ENCODE results near the gene IFITM1. TPM values are rescaled to one million over a fixed set of nuclear protein-coding genes. Genes with fewer than 3 reads are reported as not detected.
"Not testable (repeated sequence)": the region's sequence is repeated elsewhere in the genome, so short reads cannot be mapped to it uniquely, and the experiment has no call there.

The IFITM1 gene
- total and polyA plus RNA-seq, 2 experiments from 2014 or later, result 72.7 to 180 TPM

GRCh38 chr11:285021-285893, 28.6 kb upstream of the IFITM1 start:
- in situ Hi-C loops (cut with MboI), result no loop called here
- Histone ChIP-seq H4K20me1 (ENCODE audit: insufficient read depth) (no peaks in the 10 kb centered on the region), H3K4me1 (ENCODE audit: insufficient read depth) (no peaks in the 10 kb centered on the region), H3F3A (ENCODE audit: insufficient read depth) (no peaks in the 10 kb centered on the region), H2AFZ (no peak overlapping the region), H3K9ac (no peak overlapping the region), H3K79me2 (ENCODE audit: insufficient read depth) (no peaks in the 10 kb centered on the region), H3K9me2 (ENCODE audit: insufficient read depth) (no peaks in the 10 kb centered on the region), H3K27me3 (replicated peaks; ENCODE audit: insufficient read depth) (peaks cover 33% of the 10 kb centered on the region), H3K27ac (no peak overlapping the region), H3K9me3 (ENCODE audit: low read depth) (no peaks in the 10 kb centered on the region), H3K36me3 (ENCODE audit: low read depth) (no peaks in the 10 kb centered on the region), H3K4me2 (ENCODE audit: unreplicated experiment) (no peak overlapping the region), H3K4me3 (no peak overlapping the region)
- TF ChIP-seq EZH2phosphoT487 (IDR thresholded peaks at IDR 0.05; ENCODE audit: insufficient read depth, low read depth) (no peak), EZH2 (IDR thresholded peaks at IDR 0.05; ENCODE audit: insufficient read depth, poor library complexity, severe bottlenecking) (no peak)
- DNase-seq, result no peak
- 60 to 72% methylated on average over 17 to 29 of the region's 29 CpGs for WGBS, 2 experiments (ENCODE audit: low coverage in 1 of 2, low lambda C conversion rate in 2 of 2, missing lambda C conversion rate in 2 of 2)

GRCh38 chr11:285894-286220, 28.0 kb upstream of the IFITM1 start:
- DNase-seq, result no peak
- in situ Hi-C loops (cut with MboI), result no loop called here
- no peaks in the 10 kb centered on the region for H4K20me1 ChIP-seq (ENCODE audit: insufficient read depth)
- no peak overlapping the region for H3K9ac ChIP-seq
- no peak overlapping the region for H2AFZ ChIP-seq
- H3K9me2 ChIP-seq (ENCODE audit: insufficient read depth), result no peaks in the 10 kb centered on the region
- 68 to 80% methylated on average over 8 of the region's 8 CpGs for WGBS, 2 experiments (ENCODE audit: low coverage in 1 of 2, low lambda C conversion rate in 2 of 2, missing lambda C conversion rate in 2 of 2)
- H3F3A ChIP-seq (ENCODE audit: insufficient read depth), result no peaks in the 10 kb centered on the region
- H3K27me3 ChIP-seq (replicated peaks; ENCODE audit: insufficient read depth), result peaks cover 28% of the 10 kb centered on the region
- no peaks in the 10 kb centered on the region for H3K79me2 ChIP-seq (ENCODE audit: insufficient read depth)
- H3K4me3 ChIP-seq, result no peak overlapping the region
- H3K4me2 ChIP-seq (ENCODE audit: unreplicated experiment), result no peak overlapping the region
- no peaks in the 10 kb centered on the region for H3K9me3 ChIP-seq (ENCODE audit: low read depth)
- H3K27ac ChIP-seq, result no peak overlapping the region
- no peaks in the 10 kb centered on the region for H3K4me1 ChIP-seq (ENCODE audit: insufficient read depth)
- H3K36me3 ChIP-seq (ENCODE audit: low read depth), result no peaks in the 10 kb centered on the region
- TF ChIP-seq EZH2phosphoT487 (IDR thresholded peaks at IDR 0.05; ENCODE audit: insufficient read depth, low read depth), result no peak
- no peak for TF ChIP-seq EZH2 (IDR thresholded peaks at IDR 0.05; ENCODE audit: insufficient read depth, poor library complexity, severe bottlenecking)

GRCh38 chr11:286977-287820, 26.6 kb upstream of the IFITM1 start:
- H3K79me2 ChIP-seq (ENCODE audit: insufficient read depth); H3K27ac ChIP-seq; H3K9me2 ChIP-seq (ENCODE audit: insufficient read depth); H3K36me3 ChIP-seq (ENCODE audit: low read depth); H3K4me2 ChIP-seq (ENCODE audit: unreplicated experiment); H4K20me1 ChIP-seq (ENCODE audit: insufficient read depth); H2AFZ ChIP-seq; H3F3A ChIP-seq (ENCODE audit: insufficient read depth); in situ Hi-C loops (cut with MboI); H3K9me3 ChIP-seq (ENCODE audit: low read depth); DNase-seq; H3K4me1 ChIP-seq (ENCODE audit: insufficient read depth); H3K9ac ChIP-seq; H3K4me3 ChIP-seq: not testable (repeated sequence)
- H3K27me3 ChIP-seq (replicated peaks; ENCODE audit: insufficient read depth), result peaks cover 15% of the 10 kb centered on the region
- WGBS, 2 experiments (ENCODE audit: low coverage in 1 of 2, low lambda C conversion rate in 2 of 2, missing lambda C conversion rate in 2 of 2), result 89 to 93% methylated on average over 13 to 27 of the region's 27 CpGs

- peak overlapping the region; percentile 75 for H3K4me3 ChIP-seq
- 45 to 50% methylated on average over 34 to 41 of the region's 41 CpGs for WGBS, 2 experiments (ENCODE audit: low coverage in 1 of 2, low lambda C conversion rate in 2 of 2, missing lambda C conversion rate in 2 of 2)
- no peak for DNase-seq
Measured at GRCh38 chr11:287821-288477, 25.9 kb upstream of the IFITM1 start.

More at GRCh38 chr11:287821-288477, 25.9 kb upstream of the IFITM1 start:
- Histone ChIP-seq H3F3A (ENCODE audit: insufficient read depth) (no peaks in the 10 kb centered on the region), H3K36me3 (ENCODE audit: low read depth) (no peaks in the 10 kb centered on the region), H3K9me2 (ENCODE audit: insufficient read depth) (no peaks in the 10 kb centered on the region), H4K20me1 (ENCODE audit: insufficient read depth) (no peaks in the 10 kb centered on the region), H3K9me3 (ENCODE audit: low read depth) (no peaks in the 10 kb centered on the region), H3K27ac (no peak overlapping the region), H3K9ac (peak overlapping the region; percentile 71), H3K27me3 (replicated peaks; ENCODE audit: insufficient read depth) (peaks cover 7% of the 10 kb centered on the region), H3K4me2 (ENCODE audit: unreplicated experiment) (peak overlapping the region; percentile 72), H2AFZ (peak overlapping the region; percentile 70), H3K79me2 (ENCODE audit: insufficient read depth) (no peaks in the 10 kb centered on the region), H3K4me1 (ENCODE audit: insufficient read depth) (no peaks in the 10 kb centered on the region)
- TF ChIP-seq EZH2 (IDR thresholded peaks at IDR 0.05; ENCODE audit: insufficient read depth, poor library complexity, severe bottlenecking), result no peak
- TF ChIP-seq EZH2phosphoT487 (IDR thresholded peaks at IDR 0.05; ENCODE audit: insufficient read depth, low read depth), result no peak
- in situ Hi-C loops (cut with MboI), result no loop called here
